Activated naive CD4-positive, alpha-beta T cell treated with anti-CD3 and anti-CD28 coated beads, Interleukin-2, amount 10 ng/mL, durations not matched to agents 7 days and 5 days (primary cell): ENCODE results near the gene ATOH7.

Source experiments
- CTCF ChIA-PET: fragments of 350-600 bp; sonication (Branson Sonifier 250); formaldehyde crosslinking; loops from one replicate; lab custom pipeline; 2021; ENCODE audit warnings: antibody characterized with exemption; lab: Charles Lee
- DNase-seq: peaks from one replicate; pipeline ENCODE4 v3.0.0-alpha.2; 2020
- H3K27ac Mint-ChIP-seq: one replicate; pipeline ENCODE4 v1.8.0; 2021; ENCODE audit warnings: mild to moderate bottlenecking, moderate library complexity, mixed read lengths
- H3K27me3 Mint-ChIP-seq: one replicate; pipeline ENCODE4 v1.8.0; 2021; ENCODE audit warnings: mild to moderate bottlenecking, mixed read lengths
- H3K36me3 Mint-ChIP-seq: one replicate; pipeline ENCODE4 v1.8.0; 2021; ENCODE audit warnings: mixed read lengths
- H3K4me1 Mint-ChIP-seq: one replicate; pipeline ENCODE4 v1.8.0; 2021; ENCODE audit warnings: mixed read lengths
- H3K4me3 Mint-ChIP-seq: one replicate; pipeline ENCODE4 v1.8.0; 2021; ENCODE audit warnings: mild to moderate bottlenecking, moderate library complexity, mixed read lengths
- H3K9me3 Mint-ChIP-seq: one replicate; pipeline ENCODE4 v1.8.0; 2021; ENCODE audit warnings: mixed read lengths

The ATOH7 gene

GRCh38 chr10:68184546-68184945 is 47.4 kb downstream of the ATOH7 start:
- H3K36me3 Mint-ChIP-seq = no peaks in the 10 kb centered on the region
- no peak overlapping the region for H3K27ac Mint-ChIP-seq
- H3K4me1 Mint-ChIP-seq = no peaks in the 10 kb centered on the region
- no peak for DNase-seq
- H3K27me3 Mint-ChIP-seq = peaks cover 27% of the 10 kb centered on the region
- no peak overlapping the region for H3K4me3 Mint-ChIP-seq
- CTCF ChIA-PET = no interaction called here
- H3K9me3 Mint-ChIP-seq = no peaks in the 10 kb centered on the region
